ENCODE results near the gene IRF3.

Gene IRF3

GRCh38 chr19:49687566-49688316 is 22.1 kb upstream of the IRF3 start:
- DNase-seq: no peak

GRCh38 chr19:49687150-49687549 is 21.5 kb upstream of the IRF3 start:
- no peak for DNase-seq

- DNase-seq: no peak
Observed at GRCh38 chr19:49686503-49687088, 20.9 kb upstream of the IRF3 start.

- no peak for DNase-seq
Observed at GRCh38 chr19:49685845-49686332, 20.2 kb upstream of the IRF3 start.

- no peak for DNase-seq
Observed at GRCh38 chr19:49684983-49685553, 19.4 kb upstream of the IRF3 start.

- no peak for DNase-seq
Observed at GRCh38 chr19:49684251-49684982, 18.8 kb upstream of the IRF3 start.

- no peak for DNase-seq
Observed at GRCh38 chr19:49683814-49684250, 18.2 kb upstream of the IRF3 start.

GRCh38 chr19:49682274-49682673 is 16.6 kb upstream of the IRF3 start:
- DNase-seq: no peak

- DNase-seq: no peak
Observed at GRCh38 chr19:49681830-49682229, 16.2 kb upstream of the IRF3 start.

GRCh38 chr19:49680421-49681351 is 15.0 kb upstream of the IRF3 start:
- DNase-seq: peak; percentile 91

GRCh38 chr19:49679771-49680413 is 14.2 kb upstream of the IRF3 start:
- DNase-seq: no peak

- DNase-seq: no peak
Observed at GRCh38 chr19:49678985-49679770, 13.5 kb upstream of the IRF3 start.

- peak; percentile 35 for DNase-seq
Observed at GRCh38 chr19:49677901-49678674, 12.4 kb upstream of the IRF3 start.

GRCh38 chr19:49677231-49677900 is 11.7 kb upstream of the IRF3 start, which contains the start of gene PRMT1:
Gene PRMT1, plus strand, starts transcription at chr19:49677271. Its CDS starts 10 bp downstream, at chr19:49677281.
- DNase-seq: no peak

- DNase-seq: peak; percentile 100
Observed at GRCh38 chr19:49676784-49677230, 11.2 kb upstream of the IRF3 start.

- DNase-seq: peak; percentile 96
Observed at GRCh38 chr19:49676136-49676783, 10.6 kb upstream of the IRF3 start.

- peak; percentile 94 for DNase-seq
Observed at GRCh38 chr19:49672131-49672919, 6.7 kb upstream of the IRF3 start.

GRCh38 chr19:49669516-49669915 is 3.9 kb upstream of the IRF3 start:
- no peak for DNase-seq

Measured in NCI-H748 treated with DMSO at 0.1 percent for 48 hours (cell line).